ENCODE measurements around the gene OR5AU1.
A peak's percentile ranks its signal among the peaks of the same experiment; 100 is the strongest.

- no peak for TF ChIP-seq NFRKB (IDR thresholded peaks at IDR 0.05)
- TF ChIP-seq, protein P1, sequence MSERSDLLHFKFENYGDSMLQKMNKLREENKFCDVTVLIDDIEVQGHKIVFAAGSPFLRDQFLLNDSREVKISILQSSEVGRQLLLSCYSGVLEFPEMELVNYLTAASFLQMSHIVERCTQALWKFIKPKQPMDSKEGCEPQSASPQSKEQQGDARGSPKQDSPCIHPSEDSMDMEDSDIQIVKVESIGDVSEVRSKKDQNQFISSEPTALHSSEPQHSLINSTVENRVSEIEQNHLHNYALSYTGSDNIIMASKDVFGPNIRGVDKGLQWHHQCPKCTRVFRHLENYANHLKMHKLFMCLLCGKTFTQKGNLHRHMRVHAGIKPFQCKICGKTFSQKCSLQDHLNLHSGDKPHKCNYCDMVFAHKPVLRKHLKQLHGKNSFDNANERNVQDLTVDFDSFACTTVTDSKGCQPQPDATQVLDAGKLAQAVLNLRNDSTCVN (CRISPR knock-in tag; IDR thresholded peaks at IDR 0.05; ENCODE audit: borderline replicate concordance): no peak
- no peak for TF ChIP-seq HINFP (CRISPR knock-in tag; IDR thresholded peaks at IDR 0.05; ENCODE audit: low read depth)
- TF ChIP-seq NFE2L2 (IDR thresholded peaks at IDR 0.05; ENCODE audit: low read length): no peak
- no peak for TF ChIP-seq RBM22 (optimal IDR thresholded peaks at IDR 0.05; ENCODE audit: low read length)
- no peak for TF ChIP-seq ZFP1 (CRISPR knock-in tag; IDR thresholded peaks at IDR 0.05)
- no peak; the same call in 1 of the 2 replicates for TF ChIP-seq DMAP1 (CRISPR knock-in tag; IDR thresholded peaks at IDR 0.05)
- TF ChIP-seq MAFK (conservative IDR thresholded peaks at IDR 0.05 in 1 of 2, IDR thresholded peaks at IDR 0.05 in 1 of 2; ENCODE audit: low read length in 2 of 2): peak; percentile 95 to 97
- no peak for TF ChIP-seq CENPX (CRISPR knock-in tag; IDR thresholded peaks at IDR 0.05)
Measured at GRCh38 chr14:21106498-21107282, 49.2 kb downstream of the OR5AU1 start.
